Midbrain (tissue), 1 donor: ENCODE measurements around the gene SETD7.

ENCODE experiments used
- DNase-seq: peaks from one replicate; lab custom pipeline; 2025; lab: John Stamatoyannopoulos, UW

SETD7 gene

GRCh38 chr4:139556071-139556723 lies at the start of gene SETD7:
Gene SETD7, minus strand, starts transcription at chr4:139556219. Its CDS starts 82 bp downstream, at chr4:139556137.
- peak; percentile 89 for DNase-seq

- no peak for DNase-seq
Observed at GRCh38 chr4:139605516-139605915, 49.5 kb upstream of the SETD7 start.

- peak; percentile 77 for DNase-seq
Observed at GRCh38 chr4:139603576-139604410, 47.8 kb upstream of the SETD7 start.

- DNase-seq: no peak
Observed at GRCh38 chr4:139602776-139603360, 46.8 kb upstream of the SETD7 start.

GRCh38 chr4:139600662-139601061 lies 44.6 kb upstream of the SETD7 start:
- no peak for DNase-seq

GRCh38 chr4:139599594-139600374 lies 43.8 kb upstream of the SETD7 start:
- DNase-seq: no peak

- DNase-seq: no peak
Observed at GRCh38 chr4:139599076-139599475, 43.1 kb upstream of the SETD7 start.

- no peak for DNase-seq
Observed at GRCh38 chr4:139596684-139597279, 40.8 kb upstream of the SETD7 start.

- no peak for DNase-seq
Observed at GRCh38 chr4:139596034-139596683, 40.1 kb upstream of the SETD7 start.

GRCh38 chr4:139594591-139595185 lies 38.7 kb upstream of the SETD7 start:
- no peak for DNase-seq

- no peak for DNase-seq
Observed at GRCh38 chr4:139593091-139593564, 37.1 kb upstream of the SETD7 start.

GRCh38 chr4:139589336-139590018 lies 33.5 kb upstream of the SETD7 start:
- DNase-seq: peak; percentile 19

- no peak for DNase-seq
Observed at GRCh38 chr4:139587446-139587845, 31.4 kb upstream of the SETD7 start.

GRCh38 chr4:139585473-139585872 lies 29.5 kb upstream of the SETD7 start:
- no peak for DNase-seq

GRCh38 chr4:139584784-139585183 lies 28.8 kb upstream of the SETD7 start:
- DNase-seq: no peak

- DNase-seq: no peak
Observed at GRCh38 chr4:139584013-139584412, 28.0 kb upstream of the SETD7 start.

- DNase-seq: no peak
Observed at GRCh38 chr4:139582044-139582443, 26.0 kb upstream of the SETD7 start.

GRCh38 chr4:139581096-139581495 lies 25.1 kb upstream of the SETD7 start:
- DNase-seq: no peak

GRCh38 chr4:139576219-139576618 lies 20.2 kb upstream of the SETD7 start:
- no peak for DNase-seq

GRCh38 chr4:139575072-139575471 lies 19.1 kb upstream of the SETD7 start:
- no peak for DNase-seq
